ENCODE data around the gene GMDS. TPM values are rescaled to one million over a fixed set of nuclear protein-coding genes. Genes with fewer than 3 reads are reported as not detected.

Gene GMDS
- total and polyA plus RNA-seq, 2 experiments from 2014 or later, result 30.1 to 36.5 TPM

DNA sequence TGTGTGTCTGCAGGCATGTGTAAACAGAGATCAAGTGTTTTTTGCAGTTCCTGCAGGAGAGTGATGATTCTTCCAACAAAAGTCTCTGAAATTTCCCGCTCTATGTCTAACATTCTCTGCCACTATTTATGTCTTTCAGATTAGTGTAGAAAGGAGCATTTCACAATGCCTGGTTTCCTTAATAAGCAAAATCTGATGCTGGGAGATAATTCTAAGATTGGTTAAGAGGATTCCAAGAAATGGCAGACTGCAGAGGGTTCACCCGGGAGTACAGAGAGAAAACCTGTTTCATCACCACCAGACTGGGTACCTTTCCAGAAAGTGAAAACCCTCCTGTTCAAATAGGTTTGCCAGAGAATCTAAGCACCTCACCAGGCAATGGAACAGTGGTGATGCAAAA, 573.0 kb downstream of the GMDS start (continued):
- TF ChIP-seq JUNB (IDR thresholded peaks at IDR 0.05; ENCODE audit: unreplicated experiment), result no peak
- no peak for TF ChIP-seq ZNF331 (CRISPR knock-in tag; IDR thresholded peaks at IDR 0.05; ENCODE audit: low read depth)
- TF ChIP-seq, protein P1, sequence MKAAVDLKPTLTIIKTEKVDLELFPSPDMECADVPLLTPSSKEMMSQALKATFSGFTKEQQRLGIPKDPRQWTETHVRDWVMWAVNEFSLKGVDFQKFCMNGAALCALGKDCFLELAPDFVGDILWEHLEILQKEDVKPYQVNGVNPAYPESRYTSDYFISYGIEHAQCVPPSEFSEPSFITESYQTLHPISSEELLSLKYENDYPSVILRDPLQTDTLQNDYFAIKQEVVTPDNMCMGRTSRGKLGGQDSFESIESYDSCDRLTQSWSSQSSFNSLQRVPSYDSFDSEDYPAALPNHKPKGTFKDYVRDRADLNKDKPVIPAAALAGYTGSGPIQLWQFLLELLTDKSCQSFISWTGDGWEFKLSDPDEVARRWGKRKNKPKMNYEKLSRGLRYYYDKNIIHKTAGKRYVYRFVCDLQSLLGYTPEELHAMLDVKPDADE (IDR thresholded peaks at IDR 0.05), result no peak
- TF ChIP-seq POLR2AphosphoS5 (IDR thresholded peaks at IDR 0.05; ENCODE audit: low read depth), result no peak
- TF ChIP-seq NANOG (IDR thresholded peaks at IDR 0.05; ENCODE audit: borderline replicate concordance), result no peak
- TF ChIP-seq STAT1 (IDR thresholded peaks at IDR 0.05; ENCODE audit: unreplicated experiment), result no peak
- TF ChIP-seq, protein P2, sequence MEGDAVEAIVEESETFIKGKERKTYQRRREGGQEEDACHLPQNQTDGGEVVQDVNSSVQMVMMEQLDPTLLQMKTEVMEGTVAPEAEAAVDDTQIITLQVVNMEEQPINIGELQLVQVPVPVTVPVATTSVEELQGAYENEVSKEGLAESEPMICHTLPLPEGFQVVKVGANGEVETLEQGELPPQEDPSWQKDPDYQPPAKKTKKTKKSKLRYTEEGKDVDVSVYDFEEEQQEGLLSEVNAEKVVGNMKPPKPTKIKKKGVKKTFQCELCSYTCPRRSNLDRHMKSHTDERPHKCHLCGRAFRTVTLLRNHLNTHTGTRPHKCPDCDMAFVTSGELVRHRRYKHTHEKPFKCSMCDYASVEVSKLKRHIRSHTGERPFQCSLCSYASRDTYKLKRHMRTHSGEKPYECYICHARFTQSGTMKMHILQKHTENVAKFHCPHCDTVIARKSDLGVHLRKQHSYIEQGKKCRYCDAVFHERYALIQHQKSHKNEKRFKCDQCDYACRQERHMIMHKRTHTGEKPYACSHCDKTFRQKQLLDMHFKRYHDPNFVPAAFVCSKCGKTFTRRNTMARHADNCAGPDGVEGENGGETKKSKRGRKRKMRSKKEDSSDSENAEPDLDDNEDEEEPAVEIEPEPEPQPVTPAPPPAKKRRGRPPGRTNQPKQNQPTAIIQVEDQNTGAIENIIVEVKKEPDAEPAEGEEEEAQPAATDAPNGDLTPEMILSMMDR (conservative IDR thresholded peaks at IDR 0.05; ENCODE audit: low read depth in 2 of 2), result no peak

DNA sequence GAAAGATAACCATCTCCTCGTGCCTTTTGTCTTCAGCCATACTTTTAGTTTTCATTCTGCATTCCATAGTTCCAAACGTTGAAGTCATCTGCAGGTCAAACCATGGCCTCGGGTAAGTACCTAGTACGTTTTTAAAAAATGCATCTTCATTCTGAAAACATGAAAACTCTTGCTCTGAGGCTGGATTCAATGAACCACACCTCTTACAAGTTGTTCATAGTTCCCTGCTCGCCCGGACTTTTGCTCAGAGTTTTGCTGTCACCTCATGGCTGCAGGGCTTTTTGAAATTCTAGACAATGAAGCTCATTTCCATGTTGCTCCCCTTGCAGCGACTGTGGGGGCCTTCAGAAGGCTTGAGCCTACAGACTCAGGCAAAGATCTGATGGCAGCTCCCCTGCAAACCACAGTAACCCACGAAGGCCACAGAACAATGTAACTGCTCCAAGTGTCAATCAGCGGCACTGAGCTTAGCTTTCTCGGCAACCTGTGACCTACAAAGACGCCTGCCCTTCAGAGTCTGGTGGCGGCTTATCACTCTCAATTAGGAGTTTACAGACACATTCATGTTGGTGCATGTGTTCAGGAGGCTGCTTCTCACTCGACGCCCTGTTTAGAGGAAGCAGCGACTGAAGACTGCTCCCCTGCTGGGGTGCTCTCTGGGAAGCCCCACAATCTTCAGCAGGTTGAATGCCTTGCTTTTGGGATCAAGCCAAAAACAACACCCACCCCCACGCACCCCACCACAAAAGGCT, 574.5 kb downstream of the GMDS start:
- H3K36me3 Mint-ChIP-seq (ENCODE audit: low read depth), result no peaks in the 10 kb centered on the region
- no peaks in the 10 kb centered on the region; the same call in 1 of the 2 replicates for H3K4me1 ChIP-seq (ENCODE audit: insufficient read depth)
- no peak overlapping the region for H2AFZ ChIP-seq
- no peak overlapping the region for H3K4me2 ChIP-seq
- DNase-seq (ENCODE audit: low spot score), result no peak
- no peaks in the 10 kb centered on the region for H3K9me2 ChIP-seq (ENCODE audit: insufficient read depth)
- H3K27me3 ChIP-seq (ENCODE audit: insufficient read depth), result no peaks in the 10 kb centered on the region
- H3K4me3 Mint-ChIP-seq, result no peak overlapping the region
- H4K20me1 ChIP-seq (replicated peaks; ENCODE audit: insufficient read depth), result no peaks in the 10 kb centered on the region
- H3F3A ChIP-seq (replicated peaks; ENCODE audit: low read depth), result no peaks in the 10 kb centered on the region
- H3K79me2 ChIP-seq (replicated peaks; ENCODE audit: insufficient read depth), result no peaks in the 10 kb centered on the region
- H3K9me3 Mint-ChIP-seq, result no peaks in the 10 kb centered on the region
- H3K36me3 ChIP-seq (ENCODE audit: insufficient read depth), result no peaks in the 10 kb centered on the region
- no peak overlapping the region; the same call in 1 of the 2 replicates for H3K27ac Mint-ChIP-seq
- peak; percentile 54 for ATAC-seq
- no peak overlapping the region for H3K27ac ChIP-seq (ENCODE audit: low read depth)
- H3K27me3 Mint-ChIP-seq (ENCODE audit: insufficient read depth, low read depth, poor library complexity), result peaks cover 8% of the 10 kb centered on the region
- H3K4me1 Mint-ChIP-seq, result peaks cover 8% of the 10 kb centered on the region; the same call in 2 of the 3 replicates
- no peak overlapping the region for H3K4me3 ChIP-seq
- TF ChIP-seq, protein P3, sequence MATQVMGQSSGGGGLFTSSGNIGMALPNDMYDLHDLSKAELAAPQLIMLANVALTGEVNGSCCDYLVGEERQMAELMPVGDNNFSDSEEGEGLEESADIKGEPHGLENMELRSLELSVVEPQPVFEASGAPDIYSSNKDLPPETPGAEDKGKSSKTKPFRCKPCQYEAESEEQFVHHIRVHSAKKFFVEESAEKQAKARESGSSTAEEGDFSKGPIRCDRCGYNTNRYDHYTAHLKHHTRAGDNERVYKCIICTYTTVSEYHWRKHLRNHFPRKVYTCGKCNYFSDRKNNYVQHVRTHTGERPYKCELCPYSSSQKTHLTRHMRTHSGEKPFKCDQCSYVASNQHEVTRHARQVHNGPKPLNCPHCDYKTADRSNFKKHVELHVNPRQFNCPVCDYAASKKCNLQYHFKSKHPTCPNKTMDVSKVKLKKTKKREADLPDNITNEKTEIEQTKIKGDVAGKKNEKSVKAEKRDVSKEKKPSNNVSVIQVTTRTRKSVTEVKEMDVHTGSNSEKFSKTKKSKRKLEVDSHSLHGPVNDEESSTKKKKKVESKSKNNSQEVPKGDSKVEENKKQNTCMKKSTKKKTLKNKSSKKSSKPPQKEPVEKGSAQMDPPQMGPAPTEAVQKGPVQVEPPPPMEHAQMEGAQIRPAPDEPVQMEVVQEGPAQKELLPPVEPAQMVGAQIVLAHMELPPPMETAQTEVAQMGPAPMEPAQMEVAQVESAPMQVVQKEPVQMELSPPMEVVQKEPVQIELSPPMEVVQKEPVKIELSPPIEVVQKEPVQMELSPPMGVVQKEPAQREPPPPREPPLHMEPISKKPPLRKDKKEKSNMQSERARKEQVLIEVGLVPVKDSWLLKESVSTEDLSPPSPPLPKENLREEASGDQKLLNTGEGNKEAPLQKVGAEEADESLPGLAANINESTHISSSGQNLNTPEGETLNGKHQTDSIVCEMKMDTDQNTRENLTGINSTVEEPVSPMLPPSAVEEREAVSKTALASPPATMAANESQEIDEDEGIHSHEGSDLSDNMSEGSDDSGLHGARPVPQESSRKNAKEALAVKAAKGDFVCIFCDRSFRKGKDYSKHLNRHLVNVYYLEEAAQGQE (IDR thresholded peaks at IDR 0.05; ENCODE audit: unreplicated experiment), result no peak
- TF ChIP-seq, protein P1 (IDR thresholded peaks at IDR 0.05), result no peak
- TF ChIP-seq ZNF114 (CRISPR knock-in tag; IDR thresholded peaks at IDR 0.05) (no peak), ZNF331 (CRISPR knock-in tag; IDR thresholded peaks at IDR 0.05; ENCODE audit: low read depth) (no peak), NANOG (IDR thresholded peaks at IDR 0.05; ENCODE audit: borderline replicate concordance) (no peak)
- TF ChIP-seq, protein P2 (conservative IDR thresholded peaks at IDR 0.05; ENCODE audit: low read depth in 2 of 2), result no peak
